Measurements from ENCODE around the gene PTPN13.

The PTPN13 gene

DNA sequence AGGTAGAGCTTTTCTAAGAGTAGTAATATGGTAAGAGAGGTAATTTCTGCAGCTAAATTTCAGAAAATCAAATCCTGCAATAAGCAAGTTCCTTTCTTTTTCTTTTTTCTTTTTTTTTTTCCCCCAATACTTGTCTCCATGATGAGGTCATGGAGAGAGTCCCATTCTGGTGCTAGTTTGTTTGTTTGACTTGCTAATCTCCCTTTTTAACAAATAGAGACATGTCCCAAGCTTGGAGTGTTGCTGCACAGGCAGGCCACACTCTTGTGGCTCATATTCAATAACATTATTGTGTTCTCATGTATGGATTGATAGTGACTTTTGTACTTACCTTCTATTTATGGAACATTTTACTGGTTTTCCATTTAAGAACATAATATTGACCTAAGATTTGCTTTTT lies 25.5 kb downstream of the PTPN13 start:
- no peaks in the 10 kb centered on the region for H3K27me3 ChIP-seq (ENCODE audit: insufficient read depth, poor library complexity, severe bottlenecking)
- H3K9me3 ChIP-seq (ENCODE audit: severe bottlenecking) = no peaks in the 10 kb centered on the region
- no peak overlapping the region for H3K4me3 ChIP-seq (ENCODE audit: severe bottlenecking)
- H3K4me1 ChIP-seq (ENCODE audit: insufficient read depth, poor library complexity, severe bottlenecking) = peaks cover 2% of the 10 kb centered on the region
- no peak for DNase-seq (ENCODE audit: low spot score)
- no peak for ATAC-seq (ENCODE audit: low read depth)
- TF ChIP-seq, protein P1, sequence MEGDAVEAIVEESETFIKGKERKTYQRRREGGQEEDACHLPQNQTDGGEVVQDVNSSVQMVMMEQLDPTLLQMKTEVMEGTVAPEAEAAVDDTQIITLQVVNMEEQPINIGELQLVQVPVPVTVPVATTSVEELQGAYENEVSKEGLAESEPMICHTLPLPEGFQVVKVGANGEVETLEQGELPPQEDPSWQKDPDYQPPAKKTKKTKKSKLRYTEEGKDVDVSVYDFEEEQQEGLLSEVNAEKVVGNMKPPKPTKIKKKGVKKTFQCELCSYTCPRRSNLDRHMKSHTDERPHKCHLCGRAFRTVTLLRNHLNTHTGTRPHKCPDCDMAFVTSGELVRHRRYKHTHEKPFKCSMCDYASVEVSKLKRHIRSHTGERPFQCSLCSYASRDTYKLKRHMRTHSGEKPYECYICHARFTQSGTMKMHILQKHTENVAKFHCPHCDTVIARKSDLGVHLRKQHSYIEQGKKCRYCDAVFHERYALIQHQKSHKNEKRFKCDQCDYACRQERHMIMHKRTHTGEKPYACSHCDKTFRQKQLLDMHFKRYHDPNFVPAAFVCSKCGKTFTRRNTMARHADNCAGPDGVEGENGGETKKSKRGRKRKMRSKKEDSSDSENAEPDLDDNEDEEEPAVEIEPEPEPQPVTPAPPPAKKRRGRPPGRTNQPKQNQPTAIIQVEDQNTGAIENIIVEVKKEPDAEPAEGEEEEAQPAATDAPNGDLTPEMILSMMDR (IDR thresholded peaks at IDR 0.05; ENCODE audit: poor library complexity, severe bottlenecking) = no peak
- no peaks in the 10 kb centered on the region for H3K36me3 ChIP-seq (ENCODE audit: low read depth)
- no peak overlapping the region for H3K27ac ChIP-seq (ENCODE audit: poor library complexity, severe bottlenecking)

DNA sequence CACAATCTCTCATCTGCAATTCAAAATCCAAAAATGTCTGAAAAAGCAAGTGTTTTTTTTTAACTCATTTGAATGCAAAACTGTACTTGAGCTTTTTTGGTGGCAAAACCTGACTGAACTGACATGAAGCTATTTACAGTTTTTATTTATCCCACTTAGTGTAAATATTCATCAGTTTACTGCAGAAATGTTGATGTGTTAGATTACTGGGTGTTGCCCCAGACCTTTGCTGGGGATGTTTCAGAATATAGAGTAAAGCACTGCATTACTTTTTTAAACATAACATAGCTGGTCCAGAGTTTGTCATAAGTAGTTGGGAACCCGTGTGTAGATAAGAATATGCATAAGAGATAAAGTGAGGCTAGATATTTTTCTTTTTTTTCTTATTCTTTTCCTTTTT lies 27.3 kb downstream of the PTPN13 start:
- ATAC-seq (ENCODE audit: low read depth) (no peak), DNase-seq (ENCODE audit: low spot score) (no peak)
- Histone ChIP-seq H3K36me3 (ENCODE audit: low read depth) (no peaks in the 10 kb centered on the region), H3K27ac (ENCODE audit: poor library complexity, severe bottlenecking) (no peak overlapping the region), H3K4me3 (ENCODE audit: severe bottlenecking) (no peak overlapping the region), H3K4me1 (ENCODE audit: insufficient read depth, poor library complexity, severe bottlenecking) (peaks cover 2% of the 10 kb centered on the region), H3K9me3 (ENCODE audit: severe bottlenecking) (no peaks in the 10 kb centered on the region), H3K27me3 (ENCODE audit: insufficient read depth, poor library complexity, severe bottlenecking) (no peaks in the 10 kb centered on the region)
- TF ChIP-seq, protein P1 (IDR thresholded peaks at IDR 0.05; ENCODE audit: poor library complexity, severe bottlenecking) = no peak

DNA sequence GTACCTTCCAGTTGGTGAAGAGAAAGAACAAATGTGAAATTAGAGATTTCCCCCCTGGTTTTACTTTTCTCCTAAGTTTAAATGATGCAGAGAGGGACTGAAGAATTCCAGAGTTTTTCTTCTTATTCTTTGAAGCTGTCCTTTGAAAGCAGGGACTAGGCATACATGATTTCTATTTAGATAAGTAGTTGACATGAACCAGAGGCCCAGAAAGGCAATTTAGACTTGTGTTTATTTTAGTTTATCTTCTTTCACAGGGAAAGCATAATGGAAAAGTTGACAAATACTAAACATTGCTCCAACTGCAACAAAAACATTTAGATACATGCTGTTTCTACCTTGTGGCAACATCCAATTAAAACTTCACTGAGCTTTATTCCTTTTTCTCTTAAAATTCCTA lies 32.0 kb downstream of the PTPN13 start:
- H3K9me3 ChIP-seq (ENCODE audit: severe bottlenecking) = no peaks in the 10 kb centered on the region
- no peak overlapping the region for H3K4me3 ChIP-seq (ENCODE audit: severe bottlenecking)
- no peak for ATAC-seq (ENCODE audit: low read depth)
- H3K4me1 ChIP-seq (ENCODE audit: insufficient read depth, poor library complexity, severe bottlenecking) = no peaks in the 10 kb centered on the region
- no peaks in the 10 kb centered on the region for H3K36me3 ChIP-seq (ENCODE audit: low read depth)
- TF ChIP-seq, protein P1 (IDR thresholded peaks at IDR 0.05; ENCODE audit: poor library complexity, severe bottlenecking) = no peak
- no peaks in the 10 kb centered on the region for H3K27me3 ChIP-seq (ENCODE audit: insufficient read depth, poor library complexity, severe bottlenecking)
- no peak for DNase-seq (ENCODE audit: low spot score)
- no peak overlapping the region for H3K27ac ChIP-seq (ENCODE audit: poor library complexity, severe bottlenecking)

DNA sequence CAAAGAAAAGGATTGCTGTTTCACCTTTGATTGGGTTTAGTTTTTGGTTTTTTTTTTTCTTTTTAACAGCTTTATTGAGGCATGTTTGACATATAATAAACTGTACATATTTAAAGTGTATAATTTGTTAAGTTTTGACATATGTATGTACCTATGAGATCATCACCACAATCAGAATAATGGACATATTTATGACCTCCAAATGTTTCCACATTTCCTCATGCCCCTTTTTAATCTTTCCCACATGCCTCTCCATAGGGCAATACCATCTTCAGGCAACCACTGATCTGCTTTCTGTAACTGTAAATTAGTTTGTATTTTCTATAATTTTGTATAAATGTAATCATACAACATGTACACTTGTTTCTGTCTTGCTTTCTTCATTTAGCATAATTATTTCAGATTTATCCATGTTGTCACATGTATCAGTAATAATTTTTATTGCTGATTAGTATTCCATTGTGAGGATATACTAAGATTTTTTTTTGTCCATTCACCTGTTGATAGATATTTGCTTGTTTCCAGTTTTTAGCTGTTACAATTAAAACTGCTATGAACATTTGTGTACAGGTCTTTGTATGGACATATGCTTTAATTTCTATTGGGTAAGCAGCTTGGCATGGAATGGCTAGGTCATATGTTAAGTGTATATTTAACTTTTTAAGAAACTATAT lies 33.5 kb downstream of the PTPN13 start:
- TF ChIP-seq, protein P1 (IDR thresholded peaks at IDR 0.05; ENCODE audit: poor library complexity, severe bottlenecking) = no peak

DNA sequence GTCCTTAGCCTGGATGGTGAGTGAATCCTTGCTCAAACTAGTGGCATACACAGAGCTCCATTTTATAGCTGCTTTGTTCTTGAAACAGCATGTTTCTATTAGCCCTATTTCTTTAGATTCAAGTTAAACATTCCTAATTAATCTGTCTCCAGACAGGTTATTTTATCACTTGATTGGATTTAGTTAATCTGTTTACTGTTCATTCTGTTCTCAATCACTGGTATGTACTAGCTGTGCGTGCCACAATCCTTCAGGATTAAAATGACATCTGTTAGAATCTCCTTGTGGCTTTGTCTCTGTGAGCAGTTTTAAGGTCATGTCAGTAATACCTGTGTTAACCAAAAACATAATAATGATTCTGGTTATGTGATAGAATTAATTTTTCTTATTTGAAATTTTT lies 36.5 kb downstream of the PTPN13 start:
- Histone ChIP-seq H3K4me3 (ENCODE audit: severe bottlenecking) (no peak overlapping the region), H3K9me3 (ENCODE audit: severe bottlenecking) (no peaks in the 10 kb centered on the region), H3K27ac (ENCODE audit: poor library complexity, severe bottlenecking) (no peak overlapping the region), H3K4me1 (ENCODE audit: insufficient read depth, poor library complexity, severe bottlenecking) (no peaks in the 10 kb centered on the region), H3K27me3 (ENCODE audit: insufficient read depth, poor library complexity, severe bottlenecking) (no peaks in the 10 kb centered on the region), H3K36me3 (ENCODE audit: low read depth) (peaks cover 13% of the 10 kb centered on the region; the same call in 1 of the 2 replicates)
- TF ChIP-seq, protein P1 (IDR thresholded peaks at IDR 0.05; ENCODE audit: poor library complexity, severe bottlenecking) = no peak
- ATAC-seq (ENCODE audit: low read depth) (no peak), DNase-seq (ENCODE audit: low spot score) (no peak)

More for the DNA sequence above, 33.5 kb downstream of the PTPN13 start:
- Histone ChIP-seq H3K4me3 (ENCODE audit: severe bottlenecking) (no peak overlapping the region), H3K27me3 (ENCODE audit: insufficient read depth, poor library complexity, severe bottlenecking) (no peaks in the 10 kb centered on the region), H3K9me3 (ENCODE audit: severe bottlenecking) (no peaks in the 10 kb centered on the region), H3K4me1 (ENCODE audit: insufficient read depth, poor library complexity, severe bottlenecking) (no peaks in the 10 kb centered on the region), H3K36me3 (ENCODE audit: low read depth) (no peaks in the 10 kb centered on the region), H3K27ac (ENCODE audit: poor library complexity, severe bottlenecking) (no peak overlapping the region)
- DNase-seq (ENCODE audit: low spot score) = no peak
- no peak for ATAC-seq (ENCODE audit: low read depth)

Data from RWPE2 (cell line).